Uterus (tissue), 4 donors: ENCODE data around the gene RAC3. TPM values are rescaled to one million over a fixed set of nuclear protein-coding genes. Genes with fewer than 3 reads are reported as not detected.

Experiments used
- DNase-seq, 2 donors: peaks; one replicate each; pipeline ENCODE4 v3.0.0-alpha.2; 2019 to 2020
- H3K27ac ChIP-seq, 2 donors: fragments of 200-600 bp; sonication (generic); 1 replicate in 1 of 2; 2 replicates in 1 of 2; pipeline ENCODE4 v1.5.1; 2016 to 2018
- H3K27me3 ChIP-seq, 2 donors: fragments of 200-600 bp; sonication (generic); one replicate each; pipeline ENCODE4 v1.5.1; 2018 to 2019; ENCODE audit warnings: control low read depth in 1 of 2
- H3K36me3 ChIP-seq, 2 donors: fragments of 200-600 bp; sonication (generic); one replicate each; pipeline ENCODE4 v1.5.1; 2019; ENCODE audit warnings: control low read depth in 1 of 2
- H3K4me1 ChIP-seq, 2 donors: fragments of 200-600 bp; sonication (generic); one replicate each; pipeline ENCODE4 v1.5.1; 2018 to 2019; ENCODE audit warnings: control low read depth in 1 of 2
- H3K4me3 ChIP-seq, 2 donors: fragments of 200-600 bp; sonication (generic); 1 replicate in 1 of 2; 2 replicates in 1 of 2; pipeline ENCODE4 v1.5.1; 2018 to 2019; ENCODE audit warnings: mild to moderate bottlenecking in 1 of 2
- H3K9me3 ChIP-seq, 2 donors: fragments of 200-600 bp; sonication (generic); one replicate each; pipeline ENCODE4 v1.5.1; 2019; ENCODE audit warnings: control low read depth in 1 of 2
- POLR2A ChIP-seq, 2 donors: fragments of 450-650 bp; IDR thresholded peaks; one replicate each; pipeline ENCODE4 v1.6.1; 2016; ENCODE audit warnings: antibody characterized with exemption in 2 of 2, mild to moderate bottlenecking in 1 of 2, moderate library complexity in 1 of 2
- intact Hi-C: fragments of 100-400 bp; cut with DNase I; formaldehyde crosslinking; loops from one replicate; pipeline ENCODE4 v1.15.1; 2023; ENCODE audit warnings: low total_unique reads
- total RNA-seq, 4 donors: library from RNA; depleted of rRNA in 3 of 4; stranded (reverse); fragments of >200 nt in 3 of 4; gene quantifications; one replicate each; pipeline versions ENCODE4 v1.1.0 to v1.2.4, GENCODE V29; 2014 to 2023
- TF ChIP-seq, protein P1 (sequence below), 4 experiments: fragments of 200-600 bp in 2 of 4; fragments of 450-650 bp in 2 of 4; sonication (generic) in 2 of 4; IDR thresholded peaks; one replicate each; pipeline ENCODE4 v1.5.1; 2016 to 2019; ENCODE audit warnings: antibody characterized with exemption in 4 of 4, mild to moderate bottlenecking in 2 of 4, moderate library complexity in 1 of 4
- donor health status: DM: yes; HTN: yes; CAD: no.

The RAC3 gene
- total RNA-seq, 4 donors from 2014 or later, result 0.91 to 8.4 TPM; not detected in 2

DNA sequence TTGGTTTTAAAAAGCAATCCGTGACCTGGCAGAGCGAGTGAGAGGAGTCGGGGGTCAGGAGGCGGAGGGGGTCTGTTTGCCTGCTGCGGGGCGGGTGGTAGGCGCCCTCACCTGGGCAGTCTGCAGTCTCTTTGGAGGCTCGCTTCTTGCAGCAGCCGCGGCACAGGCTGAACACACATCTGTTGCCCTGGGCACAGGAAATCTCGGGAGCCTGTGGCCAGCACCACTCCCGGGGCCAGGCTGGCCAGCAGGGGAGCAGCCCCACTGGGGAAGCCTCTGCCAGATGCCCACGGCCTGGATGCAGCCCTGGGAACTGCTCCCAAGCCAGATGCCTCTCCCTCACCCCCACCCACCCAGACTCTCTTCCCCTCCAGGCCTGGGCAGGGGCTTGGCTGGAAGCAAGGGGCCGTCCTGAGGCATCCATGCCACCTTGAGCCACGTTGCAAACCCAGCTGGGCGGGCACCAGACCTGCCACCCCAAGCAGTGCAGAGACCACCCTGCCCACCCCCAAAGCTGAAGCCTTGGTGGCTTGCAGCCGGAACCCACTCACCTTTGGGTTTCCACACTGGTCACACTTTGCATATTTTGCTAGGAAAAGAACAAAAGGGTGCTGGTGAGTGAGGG is 26.9 kb downstream of the RAC3 start:
- intact Hi-C loops, result no loop called here
- DNase-seq, result no peak
- Histone ChIP-seq H3K36me3 (no peaks in the 10 kb centered on the region), H3K27me3 (no peaks in the 10 kb centered on the region), H3K4me1 (peaks cover 0 to 7% of the 10 kb centered on the region in 2 donors), H3K9me3 (no peaks in the 10 kb centered on the region), H3K27ac (no peak overlapping the region), H3K4me3 (no peak overlapping the region)
- TF ChIP-seq POLR2A (IDR thresholded peaks at IDR 0.05), result no peak
- TF ChIP-seq, protein P1, sequence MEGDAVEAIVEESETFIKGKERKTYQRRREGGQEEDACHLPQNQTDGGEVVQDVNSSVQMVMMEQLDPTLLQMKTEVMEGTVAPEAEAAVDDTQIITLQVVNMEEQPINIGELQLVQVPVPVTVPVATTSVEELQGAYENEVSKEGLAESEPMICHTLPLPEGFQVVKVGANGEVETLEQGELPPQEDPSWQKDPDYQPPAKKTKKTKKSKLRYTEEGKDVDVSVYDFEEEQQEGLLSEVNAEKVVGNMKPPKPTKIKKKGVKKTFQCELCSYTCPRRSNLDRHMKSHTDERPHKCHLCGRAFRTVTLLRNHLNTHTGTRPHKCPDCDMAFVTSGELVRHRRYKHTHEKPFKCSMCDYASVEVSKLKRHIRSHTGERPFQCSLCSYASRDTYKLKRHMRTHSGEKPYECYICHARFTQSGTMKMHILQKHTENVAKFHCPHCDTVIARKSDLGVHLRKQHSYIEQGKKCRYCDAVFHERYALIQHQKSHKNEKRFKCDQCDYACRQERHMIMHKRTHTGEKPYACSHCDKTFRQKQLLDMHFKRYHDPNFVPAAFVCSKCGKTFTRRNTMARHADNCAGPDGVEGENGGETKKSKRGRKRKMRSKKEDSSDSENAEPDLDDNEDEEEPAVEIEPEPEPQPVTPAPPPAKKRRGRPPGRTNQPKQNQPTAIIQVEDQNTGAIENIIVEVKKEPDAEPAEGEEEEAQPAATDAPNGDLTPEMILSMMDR (IDR thresholded peaks at IDR 0.05), result no peak

DNA sequence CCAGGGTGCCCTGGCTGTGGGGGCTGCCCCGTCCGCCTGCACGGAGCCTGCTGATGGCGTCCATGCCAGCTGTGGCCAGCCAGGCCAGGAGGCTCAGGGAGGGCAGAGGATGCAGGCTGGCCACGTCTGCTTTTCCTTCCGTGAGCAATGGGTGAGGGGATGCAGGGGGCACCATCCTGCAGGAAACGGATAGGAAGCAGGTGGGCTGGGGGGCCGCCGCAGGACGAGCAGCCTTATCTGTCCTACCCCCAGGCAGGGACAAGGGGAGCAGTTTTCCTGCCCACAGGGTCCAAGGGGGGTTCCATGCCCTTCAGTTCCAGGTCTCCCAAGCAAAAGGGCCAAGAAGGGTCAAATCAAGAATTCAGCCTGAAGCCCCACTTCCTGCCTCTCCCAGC is 27.4 kb downstream of the RAC3 start:
- Histone ChIP-seq H3K4me3 (no peak overlapping the region), H3K27ac (no peak overlapping the region), H3K4me1 (peaks cover 0 to 2% of the 10 kb centered on the region in 2 donors), H3K36me3 (no peaks in the 10 kb centered on the region), H3K9me3 (no peaks in the 10 kb centered on the region), H3K27me3 (no peaks in the 10 kb centered on the region)
- TF ChIP-seq, protein P1 (IDR thresholded peaks at IDR 0.05), result no peak
- no peak for TF ChIP-seq POLR2A (IDR thresholded peaks at IDR 0.05)
- intact Hi-C loops, result no loop called here
- no peak for DNase-seq

DNA sequence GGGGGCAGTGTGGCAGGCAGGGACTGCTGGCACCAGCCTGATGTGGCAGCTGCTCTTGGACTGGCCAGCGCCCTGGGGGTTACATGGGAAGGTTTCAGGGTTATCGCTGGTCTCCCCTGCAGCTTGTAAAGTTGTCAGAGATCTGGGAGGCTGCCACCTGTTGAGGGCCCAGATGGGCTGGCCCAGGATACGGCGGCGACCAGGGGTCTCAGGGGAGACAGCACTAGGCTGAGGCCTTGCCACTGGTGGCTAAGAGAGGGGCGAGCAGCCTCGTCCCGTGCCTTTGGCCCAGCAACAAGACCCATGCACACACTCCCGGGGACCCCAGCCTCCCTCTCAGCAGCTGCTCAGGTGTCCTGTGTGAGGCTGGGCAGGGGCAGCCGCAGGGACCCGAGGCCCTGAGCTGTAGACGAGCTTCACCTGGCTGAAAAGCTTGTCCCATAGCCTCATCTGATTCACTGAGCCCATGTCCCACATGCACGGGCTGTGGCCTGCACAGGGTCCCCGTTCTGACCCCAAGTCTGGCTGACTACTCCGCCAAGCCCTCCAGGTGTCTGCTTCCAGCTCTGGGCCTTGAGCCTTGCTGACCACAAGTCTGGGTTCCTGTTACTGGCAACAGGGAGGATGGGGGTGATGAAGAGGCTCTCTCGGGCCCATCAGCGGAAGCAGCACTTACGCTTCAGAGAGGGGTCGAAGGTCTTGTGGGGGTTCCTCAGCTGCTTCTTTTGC is 28.0 kb downstream of the RAC3 start:
- Histone ChIP-seq H3K9me3 (no peaks in the 10 kb centered on the region), H3K27me3 (no peaks in the 10 kb centered on the region), H3K4me1 (peaks cover 0 to 6% of the 10 kb centered on the region in 2 donors), H3K4me3 (no peak overlapping the region), H3K27ac (no peak overlapping the region), H3K36me3 (no peaks in the 10 kb centered on the region)
- TF ChIP-seq, protein P1 (IDR thresholded peaks at IDR 0.05), result no peak
- no peak for TF ChIP-seq POLR2A (IDR thresholded peaks at IDR 0.05)
- intact Hi-C loops, result no loop called here
- no peak for DNase-seq

DNA sequence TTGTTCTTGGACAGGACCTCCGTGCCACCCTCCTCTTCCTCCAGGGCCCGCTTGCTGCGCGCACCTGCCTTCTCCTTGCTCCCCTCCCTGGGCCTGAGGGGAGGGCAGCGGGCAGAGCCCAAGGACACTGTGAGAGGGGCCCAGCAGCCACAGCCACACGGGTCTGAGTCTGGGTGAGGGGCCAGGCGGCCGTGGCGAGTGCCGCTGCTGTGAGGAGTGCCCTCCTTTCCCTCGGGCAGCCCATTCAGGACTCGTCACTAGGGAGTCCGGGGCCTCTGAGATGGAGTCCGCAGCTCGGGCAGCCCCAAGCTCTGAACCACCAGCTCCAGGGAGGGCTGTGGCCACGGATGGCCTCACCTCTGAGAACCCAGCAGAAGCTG is 28.5 kb downstream of the RAC3 start:
- DNase-seq, result no peak
- H3K27me3 ChIP-seq, result no peaks in the 10 kb centered on the region
- TF ChIP-seq, protein P1 (IDR thresholded peaks at IDR 0.05), result no peak
- no peak for TF ChIP-seq POLR2A (IDR thresholded peaks at IDR 0.05)
- no peaks in the 10 kb centered on the region for H3K9me3 ChIP-seq
- no peaks in the 10 kb centered on the region for H3K36me3 ChIP-seq
- no peak overlapping the region for H3K4me3 ChIP-seq
- intact Hi-C loops, result no loop called here
- H3K4me1 ChIP-seq, result peaks cover 0 to 10% of the 10 kb centered on the region in 2 donors
- H3K27ac ChIP-seq, result no peak overlapping the region

DNA sequence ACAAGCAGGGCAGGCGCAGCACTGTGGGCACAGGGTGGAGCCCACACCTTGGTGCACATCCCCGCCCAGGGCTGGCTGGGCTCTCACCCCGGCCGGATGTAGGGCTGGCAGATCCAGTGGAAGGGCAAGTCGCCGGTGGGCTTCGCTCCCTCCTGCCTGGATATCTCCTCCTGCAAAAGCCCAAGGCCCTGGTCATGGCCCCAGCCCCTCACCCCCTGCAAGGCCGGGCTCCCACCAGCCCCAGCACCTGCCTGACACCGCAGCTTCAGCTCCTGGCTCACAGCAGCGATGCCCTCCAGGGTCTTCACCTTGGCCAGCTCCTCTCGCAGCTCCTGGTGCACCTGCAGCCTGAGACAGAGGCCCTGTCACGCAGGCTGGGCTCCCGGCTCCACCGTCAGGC is 29.1 kb downstream of the RAC3 start:
- H3K27ac ChIP-seq, result no peak overlapping the region
- intact Hi-C loops, result no loop called here
- TF ChIP-seq, protein P1 (IDR thresholded peaks at IDR 0.05), result no peak
- TF ChIP-seq POLR2A (IDR thresholded peaks at IDR 0.05), result no peak
- H3K4me3 ChIP-seq, result no peak overlapping the region
- H3K4me1 ChIP-seq, result peaks cover 0 to 10% of the 10 kb centered on the region in 2 donors
- DNase-seq, result no peak
- H3K9me3 ChIP-seq, result no peaks in the 10 kb centered on the region
- H3K36me3 ChIP-seq, result no peaks in the 10 kb centered on the region
- no peaks in the 10 kb centered on the region for H3K27me3 ChIP-seq
